Activated naive CD4-positive, alpha-beta T cell treated with anti-CD3 and anti-CD28 coated beads, Interleukin-2, amount 50 U/mL, for 16 hours (primary cell): ENCODE data around the gene ZNF670.
"Not testable (repeated sequence)": the region's sequence is repeated elsewhere in the genome, so short reads cannot be mapped to it uniquely, and the experiment has no call there.

Experiments
- DNase-seq: peaks from one replicate; pipeline ENCODE4 v3.0.0-alpha.2; 2020

The ZNF670 gene

GRCh38 chr1:247037511-247038320, 40.9 kb downstream of the ZNF670 start:
- DNase-seq: no peak

- DNase-seq: not testable (repeated sequence)
Observed at GRCh38 chr1:247032306-247032705, 46.3 kb downstream of the ZNF670 start.
